ENCODE data around the gene HSPA6. TPM values are rescaled to one million over a fixed set of nuclear protein-coding genes. Genes with fewer than 3 reads are reported as not detected.
"Not testable (repeated sequence)": the region's sequence is repeated elsewhere in the genome, so short reads cannot be mapped to it uniquely, and the experiment has no call there.

Gene HSPA6
- total RNA-seq, 2 donors from 2014 or later: 1.0 to 3.6 TPM

DNA sequence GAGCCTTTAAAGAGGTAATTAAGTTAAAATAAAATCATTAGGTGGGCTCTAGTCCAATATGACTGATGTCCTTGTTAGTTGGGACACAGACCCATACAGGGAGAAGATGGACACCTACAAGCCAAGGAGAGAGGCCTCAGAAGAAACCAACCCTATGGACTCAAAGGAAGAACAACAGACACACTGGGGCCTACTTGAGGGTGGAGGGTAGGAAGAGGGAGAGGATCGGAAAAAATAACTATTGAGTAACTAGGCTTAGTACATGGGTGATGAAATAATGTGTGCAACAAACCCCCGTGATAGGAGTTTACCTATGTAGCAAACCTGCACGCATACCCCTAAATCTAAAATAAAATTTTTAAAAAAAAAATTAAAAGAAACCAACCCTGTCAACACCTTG is 30.0 kb downstream of the HSPA6 start:
- H3K4me1 ChIP-seq; DNase-seq; H3K9me3 ChIP-seq; H3K27me3 ChIP-seq; H3K36me3 ChIP-seq; intact Hi-C loops (cut with DNase I); H3K4me3 ChIP-seq; H3K9ac ChIP-seq (ENCODE audit: low read depth in 2 of 2, low read length in 2 of 2): not testable (repeated sequence)
- peak overlapping the region; percentile 22 for H3K27ac ChIP-seq

DNA sequence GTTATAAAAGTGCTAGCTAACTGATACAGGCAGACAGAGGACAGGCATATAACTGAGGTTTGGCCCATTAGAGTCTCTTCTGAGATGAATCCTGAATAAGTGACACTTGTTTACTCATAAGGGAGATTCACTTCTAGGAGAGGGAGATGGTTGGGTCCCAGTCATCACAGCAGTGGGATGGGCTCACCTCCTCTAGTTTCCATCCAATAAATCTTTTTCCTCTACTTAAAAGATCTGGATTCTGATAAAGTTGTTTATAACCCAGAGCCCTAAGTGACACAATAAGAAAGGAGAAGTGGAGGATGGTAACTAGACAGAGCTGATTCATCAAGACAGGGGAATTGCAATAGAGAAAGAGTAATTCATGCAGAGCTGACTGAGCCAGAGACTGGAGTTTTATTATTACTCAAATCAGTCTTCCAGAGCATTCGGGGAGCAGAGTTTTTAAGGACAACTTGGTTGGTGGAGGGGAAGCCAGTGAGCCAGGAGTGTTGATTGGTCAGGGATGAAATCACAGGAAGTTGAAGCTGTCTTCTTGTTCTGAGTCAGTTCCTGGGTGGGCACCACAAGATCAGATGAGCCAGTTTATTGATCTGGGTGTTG is 30.6 kb downstream of the HSPA6 start:
- H3K36me3 ChIP-seq; H3K4me1 ChIP-seq; H3K27me3 ChIP-seq; H3K9me3 ChIP-seq; DNase-seq; H3K4me3 ChIP-seq; H3K9ac ChIP-seq (ENCODE audit: low read depth in 2 of 2, low read length in 2 of 2); H3K27ac ChIP-seq; intact Hi-C loops (cut with DNase I): not testable (repeated sequence)

DNA sequence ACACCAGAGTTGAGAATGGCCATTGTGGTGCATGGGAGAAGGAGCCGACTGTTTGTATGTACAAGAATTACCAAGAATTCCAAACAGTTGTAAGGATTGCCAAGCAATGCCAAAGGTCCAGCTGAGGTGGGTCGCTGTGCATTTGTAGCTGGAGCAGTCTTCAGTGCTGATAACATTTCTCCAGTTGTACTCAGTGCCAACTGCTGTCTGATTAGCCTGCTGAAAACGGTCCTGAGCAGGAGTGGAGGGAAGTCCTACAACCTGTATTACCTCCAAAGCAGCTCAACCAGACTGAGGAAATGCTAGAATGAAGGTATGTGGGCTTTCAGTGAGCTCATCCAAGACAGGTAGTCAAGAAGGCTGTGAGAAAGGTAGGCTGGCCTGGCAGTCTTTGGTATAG is 31.8 kb downstream of the HSPA6 start:
- intact Hi-C loops (cut with DNase I); H3K27ac ChIP-seq; H3K36me3 ChIP-seq; H3K9me3 ChIP-seq; H3K9ac ChIP-seq (ENCODE audit: low read depth in 2 of 2, low read length in 2 of 2); H3K27me3 ChIP-seq; H3K4me1 ChIP-seq; DNase-seq; H3K4me3 ChIP-seq: not testable (repeated sequence)

DNA sequence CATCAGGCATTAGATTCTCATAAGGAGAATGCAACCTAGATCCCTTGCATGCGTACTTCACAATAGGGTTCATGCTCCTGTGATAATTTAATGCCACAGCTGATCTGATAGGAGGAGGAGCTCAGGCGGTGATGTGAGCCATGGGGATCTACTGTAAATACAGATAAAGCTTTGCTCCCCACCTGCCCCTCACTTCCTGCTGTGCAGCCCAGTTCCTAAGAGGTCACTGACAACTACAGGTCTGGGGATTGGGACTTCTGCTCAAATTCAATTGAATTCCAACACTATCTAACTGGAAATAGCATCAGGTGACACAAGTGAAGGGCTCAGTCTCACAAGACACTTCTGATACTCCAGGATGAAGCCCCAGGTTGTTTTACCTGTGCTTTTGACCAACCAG is 32.6 kb downstream of the HSPA6 start:
- DNase-seq; H3K27ac ChIP-seq; H3K4me1 ChIP-seq; H3K36me3 ChIP-seq; H3K9me3 ChIP-seq; intact Hi-C loops (cut with DNase I); H3K9ac ChIP-seq (ENCODE audit: low read depth in 2 of 2, low read length in 2 of 2); H3K27me3 ChIP-seq; H3K4me3 ChIP-seq: not testable (repeated sequence)

DNA sequence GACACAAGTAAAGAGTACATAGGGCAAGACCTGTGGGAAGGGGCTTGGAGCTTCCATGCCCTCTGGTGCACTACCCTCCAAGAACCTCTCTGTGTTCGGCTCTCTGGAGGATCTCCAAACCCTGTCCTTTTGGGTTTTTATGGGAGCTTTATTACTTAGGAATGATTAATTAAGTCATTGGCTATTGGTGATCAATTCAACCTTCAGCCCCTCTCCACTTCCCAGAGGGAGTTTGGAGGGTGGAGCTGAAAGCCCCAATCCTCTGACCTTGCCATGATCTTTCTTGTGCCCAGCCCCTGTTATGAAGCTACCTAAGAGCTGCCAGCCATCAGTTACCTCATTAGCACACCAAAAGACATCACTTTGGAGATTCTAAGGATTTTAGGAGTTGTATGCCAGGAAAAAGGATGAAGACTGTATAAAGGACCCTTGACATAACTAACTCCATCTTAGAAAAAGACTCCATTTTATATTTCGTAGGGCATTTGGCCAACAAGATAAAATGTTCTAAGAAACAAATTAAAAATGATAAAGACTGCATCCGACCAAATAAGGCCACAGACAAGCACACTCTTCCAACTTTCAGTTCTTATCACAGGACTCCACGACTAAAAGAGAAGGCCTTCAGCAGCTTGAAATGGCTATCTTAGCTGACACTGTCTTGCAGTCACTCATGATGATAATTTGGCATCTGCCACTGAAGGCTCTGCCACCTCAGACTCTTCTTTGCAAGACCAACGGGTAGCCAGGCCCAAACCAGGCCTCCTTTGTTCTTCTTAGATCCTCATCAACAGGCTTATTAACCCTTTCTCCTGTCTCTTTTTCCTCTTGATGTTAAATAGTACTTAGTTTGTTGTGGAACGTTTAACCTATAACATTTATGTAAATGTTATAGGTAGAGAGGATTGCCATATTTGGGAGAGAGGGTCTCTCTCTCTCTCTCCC is 33.4 kb downstream of the HSPA6 start:
- H3K4me1 ChIP-seq; H3K9ac ChIP-seq (ENCODE audit: low read depth in 2 of 2, low read length in 2 of 2): not testable (repeated sequence)

DNA sequence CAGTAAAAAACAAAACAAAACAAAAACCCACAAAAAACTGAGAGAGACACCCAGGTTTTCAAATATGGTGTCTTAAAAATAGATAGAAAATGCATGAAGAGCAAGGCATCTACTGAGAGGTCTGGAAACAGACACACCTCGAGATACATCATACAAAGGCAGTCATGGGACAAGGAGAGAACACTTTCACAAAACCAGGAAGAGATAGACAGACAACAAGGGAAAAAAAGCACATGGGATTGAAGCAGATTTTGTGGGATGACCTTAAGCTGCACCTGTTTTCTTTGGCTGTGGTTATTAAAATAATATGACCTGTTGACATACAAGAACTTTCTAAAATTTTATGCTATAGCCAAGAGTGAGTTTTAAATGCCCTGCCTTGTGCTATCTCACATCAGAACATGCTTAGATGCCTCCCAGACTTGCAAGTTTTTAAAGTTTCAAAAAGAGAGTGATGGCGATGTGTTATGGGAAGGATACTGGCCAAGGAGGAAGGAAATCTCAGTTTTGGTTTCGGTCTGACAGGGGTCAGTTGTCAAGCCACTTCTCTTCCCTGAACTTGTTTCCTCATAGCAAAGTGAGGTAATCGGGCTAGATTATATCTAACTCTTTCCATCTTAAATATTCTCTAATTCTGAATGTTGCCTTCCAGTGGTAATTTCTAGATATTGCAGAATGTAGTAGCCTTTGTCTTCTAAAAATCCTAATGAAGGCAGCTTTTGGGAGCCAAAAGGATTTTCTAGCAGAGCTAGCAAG is 36.8 kb downstream of the HSPA6 start:
- H3K27me3 ChIP-seq; H3K4me1 ChIP-seq; H3K27ac ChIP-seq; H3K9me3 ChIP-seq; intact Hi-C loops (cut with DNase I); H3K4me3 ChIP-seq; H3K36me3 ChIP-seq; H3K9ac ChIP-seq (ENCODE audit: low read depth in 2 of 2, low read length in 2 of 2); DNase-seq: not testable (repeated sequence)

More for the DNA sequence above, 33.4 kb downstream of the HSPA6 start:
- intact Hi-C loops (cut with DNase I); H3K4me3 ChIP-seq; H3K36me3 ChIP-seq; DNase-seq; H3K27me3 ChIP-seq; H3K27ac ChIP-seq; H3K9me3 ChIP-seq: not testable (repeated sequence)

DNA sequence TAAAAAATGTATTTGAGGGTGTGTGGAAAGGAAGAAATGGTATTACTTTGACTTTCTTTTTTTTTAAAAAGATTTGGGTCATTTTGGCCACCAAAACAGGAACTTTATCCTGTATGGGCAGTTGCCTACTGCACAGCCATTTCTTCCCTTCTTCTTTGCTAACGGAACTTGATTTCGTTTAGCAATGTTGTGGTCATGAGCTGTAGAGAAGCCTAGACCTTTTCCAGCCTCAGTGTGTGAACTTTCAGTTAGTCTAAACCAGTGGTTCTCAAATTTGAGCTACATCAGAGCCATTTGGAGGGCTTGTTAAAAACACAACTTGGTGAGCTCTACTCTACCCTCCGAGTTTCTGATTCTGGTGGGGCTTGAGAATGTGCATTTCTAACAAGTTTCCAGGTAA is 38.1 kb downstream of the HSPA6 start:
- intact Hi-C loops (cut with DNase I); H3K9ac ChIP-seq (ENCODE audit: low read depth in 2 of 2, low read length in 2 of 2); H3K27ac ChIP-seq; DNase-seq; H3K36me3 ChIP-seq; H3K27me3 ChIP-seq; H3K4me3 ChIP-seq; H3K4me1 ChIP-seq; H3K9me3 ChIP-seq: not testable (repeated sequence)

DNA sequence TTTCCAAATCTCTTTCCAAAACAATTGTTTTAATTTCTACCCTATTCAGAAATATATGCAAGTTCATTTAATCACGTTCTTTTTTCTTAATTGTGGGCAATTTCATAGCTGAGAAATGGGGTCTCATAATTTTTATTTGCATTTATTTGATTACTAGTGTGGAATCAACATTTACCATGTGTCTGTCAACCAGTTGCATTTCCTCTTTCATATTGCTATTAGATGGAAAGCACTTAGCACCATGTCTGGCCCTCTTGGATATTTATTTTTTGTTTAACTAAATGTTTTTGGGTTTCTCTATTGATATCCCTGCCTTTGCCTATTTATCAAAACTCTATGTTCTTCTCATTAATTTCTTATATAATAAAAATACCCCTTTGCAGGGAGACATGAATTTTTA is 39.2 kb downstream of the HSPA6 start:
- H3K4me3 ChIP-seq; H3K9ac ChIP-seq (ENCODE audit: low read depth in 2 of 2, low read length in 2 of 2); H3K9me3 ChIP-seq; intact Hi-C loops (cut with DNase I); H3K27ac ChIP-seq; H3K4me1 ChIP-seq; H3K36me3 ChIP-seq; DNase-seq; H3K27me3 ChIP-seq: not testable (repeated sequence)

DNA sequence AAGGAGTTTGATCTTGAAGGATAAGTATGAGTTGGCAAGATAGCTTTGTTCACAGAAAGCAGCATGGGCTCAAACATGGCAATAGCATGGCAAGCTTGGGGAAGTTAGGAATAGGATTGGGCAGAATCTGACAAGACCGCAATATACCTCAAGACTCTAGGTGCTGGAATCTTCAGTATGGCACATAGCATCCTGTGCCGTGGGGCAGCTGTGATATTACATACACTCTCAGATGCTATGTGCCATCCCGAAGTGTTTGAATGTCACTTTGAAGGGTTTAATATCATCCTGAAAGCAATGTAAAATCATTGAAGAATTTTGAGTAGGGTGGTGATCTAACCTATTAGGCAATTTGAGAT is 42.2 kb downstream of the HSPA6 start:
- H3K27me3 ChIP-seq; H3K4me1 ChIP-seq; H3K36me3 ChIP-seq; H3K9me3 ChIP-seq; intact Hi-C loops (cut with DNase I); H3K27ac ChIP-seq; H3K4me3 ChIP-seq; H3K9ac ChIP-seq (ENCODE audit: low read depth in 2 of 2, low read length in 2 of 2); DNase-seq: not testable (repeated sequence)

DNA sequence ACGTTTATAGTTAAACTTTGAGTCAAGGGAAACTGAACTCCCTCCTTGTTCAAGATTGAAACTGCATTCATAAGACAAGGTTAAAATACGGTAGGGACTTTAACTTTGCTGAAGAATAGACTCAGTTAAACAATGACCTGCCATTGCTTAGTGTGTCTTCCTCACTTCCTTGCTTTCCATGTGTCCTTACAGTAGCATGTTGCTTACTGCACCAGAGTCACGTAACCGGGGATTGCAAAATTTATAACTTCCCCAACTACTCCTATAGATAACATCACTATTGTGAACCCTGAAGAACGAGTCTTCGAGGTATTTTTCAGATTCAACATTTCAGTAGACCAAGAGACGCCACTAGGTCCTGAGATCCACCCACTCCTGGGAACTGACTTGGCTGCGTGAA is 47.4 kb downstream of the HSPA6 start:
- H3K36me3 ChIP-seq; H3K9ac ChIP-seq (ENCODE audit: low read depth in 2 of 2, low read length in 2 of 2); H3K9me3 ChIP-seq; H3K27me3 ChIP-seq; intact Hi-C loops (cut with DNase I); H3K4me1 ChIP-seq; H3K27ac ChIP-seq; DNase-seq; H3K4me3 ChIP-seq: not testable (repeated sequence)

Other genes with a start within 250 kb of the HSPA6 start
- gene MPZ, start 214.6 kb upstream of the HSPA6 start, total RNA-seq: 1 to 10 TPM; 2.7 to 3.1 TPM
- gene SDHC, start 210.2 kb upstream of the HSPA6 start, total RNA-seq: 100 to 1,000 TPM; 294 to 331 TPM
- gene CFAP126, start 156.7 kb upstream of the HSPA6 start, total RNA-seq: not detected
- 10 to 100 TPM in 1 of 2 donors, 1 to 10 TPM in 1; 4.5 to 14.0 TPM for gene FCGR2A, start 19.1 kb upstream of the HSPA6 start, total RNA-seq
- gene FCGR3A, start 25.3 kb downstream of the HSPA6 start, total RNA-seq: 10 to 100 TPM in 1 of 2 donors, 1 to 10 TPM in 1; 3.2 to 10.1 TPM
- gene FCGR3B, start 106.6 kb downstream of the HSPA6 start, total RNA-seq: 1 to 10 TPM in 1 of 2 donors, under 1 TPM in 1; 0.22 to 2.4 TPM
- gene FCGR2B, start 138.6 kb downstream of the HSPA6 start, total RNA-seq: 1 to 10 TPM; 1.3 to 8.9 TPM
- gene FCRLA, start 182.7 kb downstream of the HSPA6 start, total RNA-seq: under 1 TPM; 0.30 to 0.50 TPM
- gene FCRLB, start 197.0 kb downstream of the HSPA6 start, total RNA-seq: under 1 TPM in 1 of 2 donors, not detected in 1; 0.16 TPM
- gene DUSP12, start 225.2 kb downstream of the HSPA6 start, total RNA-seq: 10 to 100 TPM; 10.5 to 17.7 TPM
- 10 to 100 TPM; 19.6 to 24.2 TPM for gene ATF6, start 241.8 kb downstream of the HSPA6 start, total RNA-seq

All from colonic mucosa (tissue), 4 donors.